Measurements from ENCODE around the gene TOGARAM2.

Gene TOGARAM2

DNA sequence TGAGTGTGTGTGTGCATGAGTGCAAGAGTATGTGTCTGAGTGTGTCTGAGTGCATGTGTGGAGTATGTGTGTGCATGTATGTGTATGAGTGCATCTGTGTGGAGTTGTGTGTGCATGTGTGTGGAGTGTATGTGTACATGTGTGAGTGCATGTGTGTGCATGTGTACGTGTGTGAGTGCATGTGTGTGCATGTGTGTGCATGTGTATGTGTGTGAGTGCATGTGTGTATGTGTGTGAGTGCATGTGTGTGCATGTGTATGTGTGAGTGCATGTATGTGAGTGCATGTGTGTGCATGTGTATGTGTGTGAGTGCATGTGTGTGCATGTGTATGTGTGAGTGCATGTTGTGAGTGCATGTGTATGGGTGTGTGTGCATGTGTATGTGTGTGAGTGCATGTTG is 23.7 kb downstream of the TOGARAM2 start:
- Histone ChIP-seq H3K9me3 (ENCODE audit: low read length) (no peaks in the 10 kb centered on the region), H3K4me1 (ENCODE audit: insufficient read depth, low read length) (no peaks in the 10 kb centered on the region)

GRCh38 chr2:29005331-29005730 is 24.2 kb downstream of the TOGARAM2 start:
- no peaks in the 10 kb centered on the region for H3K9me3 ChIP-seq (ENCODE audit: low read length)
- H3K27ac ChIP-seq (ENCODE audit: low read depth, low read length), result no peak overlapping the region
- H3K36me3 ChIP-seq (ENCODE audit: insufficient read depth, low read length), result no peaks in the 10 kb centered on the region
- H3K9ac ChIP-seq (ENCODE audit: low read length), result no peak overlapping the region
- H3K4me1 ChIP-seq (ENCODE audit: insufficient read depth, low read length), result no peaks in the 10 kb centered on the region
- H3K27me3 ChIP-seq (ENCODE audit: control insufficient read depth in 1 of 2, insufficient read depth in 2 of 2, low read length in 2 of 2), result no peaks in the 10 kb centered on the region
- H3K4me3 ChIP-seq (ENCODE audit: low read depth in 1 of 2, low read length in 2 of 2), result no peak overlapping the region

More for the DNA sequence above, 23.7 kb downstream of the TOGARAM2 start:
- no peak overlapping the region for H3K4me3 ChIP-seq (ENCODE audit: low read depth in 1 of 2, low read length in 2 of 2)
- no peak overlapping the region for H3K27ac ChIP-seq (ENCODE audit: low read depth, low read length)
- no peaks in the 10 kb centered on the region for H3K36me3 ChIP-seq (ENCODE audit: insufficient read depth, low read length)
- H3K27me3 ChIP-seq (ENCODE audit: control insufficient read depth in 1 of 2, insufficient read depth in 2 of 2, low read length in 2 of 2), result no peaks in the 10 kb centered on the region
- no peak overlapping the region for H3K9ac ChIP-seq (ENCODE audit: low read length)

GRCh38 chr2:29006092-29006979 is 25.2 kb downstream of the TOGARAM2 start:
- no peaks in the 10 kb centered on the region for H3K36me3 ChIP-seq (ENCODE audit: insufficient read depth, low read length)
- H3K9ac ChIP-seq (ENCODE audit: low read length), result no peak overlapping the region
- H3K4me1 ChIP-seq (ENCODE audit: insufficient read depth, low read length), result peaks cover 6% of the 10 kb centered on the region
- H3K9me3 ChIP-seq (ENCODE audit: low read length), result no peaks in the 10 kb centered on the region
- H3K27ac ChIP-seq (ENCODE audit: low read depth, low read length), result no peak overlapping the region
- no peaks in the 10 kb centered on the region for H3K27me3 ChIP-seq (ENCODE audit: control insufficient read depth in 1 of 2, insufficient read depth in 2 of 2, low read length in 2 of 2)
- H3K4me3 ChIP-seq (ENCODE audit: low read depth in 1 of 2, low read length in 2 of 2), result no peak overlapping the region

DNA sequence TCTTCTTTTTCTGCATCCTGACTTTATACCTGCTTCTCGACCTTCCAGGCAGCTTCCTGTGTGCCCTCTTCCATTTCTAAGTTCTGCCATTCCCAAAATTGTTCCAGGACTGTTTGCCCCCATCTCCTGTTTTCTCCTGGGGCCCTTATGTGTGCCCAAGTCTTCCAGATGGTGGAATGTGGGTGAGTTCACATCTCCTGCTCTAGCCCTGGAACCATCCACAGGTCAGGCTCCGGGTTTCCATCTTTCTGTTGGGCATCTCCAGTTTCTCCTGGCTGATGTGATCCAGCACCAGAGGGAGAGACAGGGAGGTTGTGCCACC is 25.8 kb downstream of the TOGARAM2 start:
- no peaks in the 10 kb centered on the region for H3K36me3 ChIP-seq (ENCODE audit: insufficient read depth, low read length)
- no peaks in the 10 kb centered on the region for H3K9me3 ChIP-seq (ENCODE audit: low read length)
- no peak overlapping the region for H3K4me3 ChIP-seq (ENCODE audit: low read depth in 1 of 2, low read length in 2 of 2)
- no peaks in the 10 kb centered on the region for H3K27me3 ChIP-seq (ENCODE audit: control insufficient read depth in 1 of 2, insufficient read depth in 2 of 2, low read length in 2 of 2)
- peaks cover 12% of the 10 kb centered on the region for H3K4me1 ChIP-seq (ENCODE audit: insufficient read depth, low read length)
- no peak overlapping the region for H3K27ac ChIP-seq (ENCODE audit: low read depth, low read length)
- H3K9ac ChIP-seq (ENCODE audit: low read length), result no peak overlapping the region

- peaks cover 29% of the 10 kb centered on the region for H3K4me1 ChIP-seq (ENCODE audit: insufficient read depth, low read length)
- H3K27ac ChIP-seq (ENCODE audit: low read depth, low read length), result no peak overlapping the region
- H3K9ac ChIP-seq (ENCODE audit: low read length), result no peak overlapping the region
- no peaks in the 10 kb centered on the region for H3K9me3 ChIP-seq (ENCODE audit: low read length)
- no peaks in the 10 kb centered on the region for H3K27me3 ChIP-seq (ENCODE audit: control insufficient read depth in 1 of 2, insufficient read depth in 2 of 2, low read length in 2 of 2)
- no peaks in the 10 kb centered on the region for H3K36me3 ChIP-seq (ENCODE audit: insufficient read depth, low read length)
- H3K4me3 ChIP-seq (ENCODE audit: low read depth in 1 of 2, low read length in 2 of 2), result no peak overlapping the region
Measured at GRCh38 chr2:29009270-29009669, 28.2 kb downstream of the TOGARAM2 start.

- no peaks in the 10 kb centered on the region for H3K9me3 ChIP-seq (ENCODE audit: low read length)
- H3K4me1 ChIP-seq (ENCODE audit: insufficient read depth, low read length), result peaks cover 29% of the 10 kb centered on the region
- H3K4me3 ChIP-seq (ENCODE audit: low read depth in 1 of 2, low read length in 2 of 2), result no peak overlapping the region
- no peak overlapping the region for H3K27ac ChIP-seq (ENCODE audit: low read depth, low read length)
- H3K36me3 ChIP-seq (ENCODE audit: insufficient read depth, low read length), result no peaks in the 10 kb centered on the region
- H3K27me3 ChIP-seq (ENCODE audit: control insufficient read depth in 1 of 2, insufficient read depth in 2 of 2, low read length in 2 of 2), result no peaks in the 10 kb centered on the region
- H3K9ac ChIP-seq (ENCODE audit: low read length), result no peak overlapping the region
Measured at GRCh38 chr2:29009711-29010677, 28.9 kb downstream of the TOGARAM2 start.

DNA sequence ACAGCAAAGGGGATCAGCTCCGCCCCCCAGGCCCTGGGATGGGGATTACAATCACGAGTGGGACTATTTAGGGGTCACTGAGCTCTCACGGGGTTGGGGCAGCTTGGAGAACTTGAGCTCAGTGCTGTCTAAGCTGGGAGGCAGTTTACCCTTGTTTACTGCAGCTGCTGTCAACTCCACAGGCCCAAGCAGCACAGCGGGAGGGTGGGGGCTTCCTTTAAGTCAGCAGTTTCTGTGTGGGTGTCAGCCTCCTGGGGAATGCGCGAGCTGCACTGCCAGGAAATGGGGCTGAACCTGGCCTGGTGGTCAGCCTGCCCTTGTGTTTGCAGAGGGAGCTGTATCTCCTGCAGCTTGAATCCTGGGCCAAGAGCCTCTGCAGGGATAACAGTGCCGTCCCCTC is 29.8 kb downstream of the TOGARAM2 start:
- Histone ChIP-seq H3K27ac (ENCODE audit: low read depth, low read length) (no peak overlapping the region), H3K9ac (ENCODE audit: low read length) (no peak overlapping the region), H3K9me3 (ENCODE audit: low read length) (no peaks in the 10 kb centered on the region), H3K4me1 (ENCODE audit: insufficient read depth, low read length) (peaks cover 29% of the 10 kb centered on the region), H3K36me3 (ENCODE audit: insufficient read depth, low read length) (no peaks in the 10 kb centered on the region), H3K27me3 (ENCODE audit: control insufficient read depth in 1 of 2, insufficient read depth in 2 of 2, low read length in 2 of 2) (no peaks in the 10 kb centered on the region), H3K4me3 (ENCODE audit: low read depth in 1 of 2, low read length in 2 of 2) (no peak overlapping the region)

DNA sequence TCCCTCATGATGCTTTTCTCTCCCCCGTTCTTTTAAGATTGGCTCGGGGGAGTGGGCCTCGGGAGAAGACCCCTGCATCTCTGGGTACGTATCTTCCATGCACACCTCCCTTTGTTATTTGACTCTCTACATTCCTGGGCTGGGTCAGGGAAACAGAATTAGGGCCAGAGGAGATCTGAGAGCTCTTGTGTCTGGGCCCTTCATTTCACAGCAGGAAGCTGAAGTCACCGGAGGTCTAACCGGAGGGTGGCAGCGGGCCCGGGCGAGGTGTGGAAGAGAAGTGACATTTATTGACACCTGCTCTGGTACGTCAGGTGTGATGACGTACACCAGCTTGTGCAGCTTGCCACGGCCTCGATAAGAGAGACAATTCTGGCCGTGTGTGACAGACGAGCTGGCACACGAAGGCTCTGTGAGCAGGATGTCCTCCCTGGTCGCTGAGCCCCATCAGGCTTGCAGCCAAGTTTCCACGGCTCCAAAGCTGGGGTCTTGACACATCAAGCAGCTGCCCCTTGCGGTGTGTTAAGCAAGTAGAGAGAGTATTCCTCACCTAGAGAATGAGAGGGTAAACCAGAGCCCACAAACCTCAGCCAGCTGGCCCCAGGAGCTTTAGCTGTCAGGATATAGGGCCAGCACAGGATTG is 30.4 kb downstream of the TOGARAM2 start:
- peak overlapping the region in 1 of 2 donors; percentile 26 for H3K4me3 ChIP-seq (ENCODE audit: low read depth in 1 of 2, low read length in 2 of 2)
- H3K9ac ChIP-seq (ENCODE audit: low read length), result no peak overlapping the region

GRCh38 chr2:29012211-29012681 is 31.1 kb downstream of the TOGARAM2 start:
- Histone ChIP-seq H3K27me3 (ENCODE audit: control insufficient read depth in 1 of 2, insufficient read depth in 2 of 2, low read length in 2 of 2) (no peaks in the 10 kb centered on the region), H3K4me1 (ENCODE audit: insufficient read depth, low read length) (peaks cover 29% of the 10 kb centered on the region), H3K4me3 (ENCODE audit: low read depth in 1 of 2, low read length in 2 of 2) (peak overlapping the region in 1 of 2 donors; percentile 26), H3K36me3 (ENCODE audit: insufficient read depth, low read length) (no peaks in the 10 kb centered on the region), H3K9me3 (ENCODE audit: low read length) (no peaks in the 10 kb centered on the region), H3K9ac (ENCODE audit: low read length) (no peak overlapping the region), H3K27ac (ENCODE audit: low read depth, low read length) (no peak overlapping the region)

More for the DNA sequence above, 30.4 kb downstream of the TOGARAM2 start:
- Histone ChIP-seq H3K4me1 (ENCODE audit: insufficient read depth, low read length) (peaks cover 29% of the 10 kb centered on the region), H3K27ac (ENCODE audit: low read depth, low read length) (no peak overlapping the region), H3K36me3 (ENCODE audit: insufficient read depth, low read length) (no peaks in the 10 kb centered on the region), H3K27me3 (ENCODE audit: control insufficient read depth in 1 of 2, insufficient read depth in 2 of 2, low read length in 2 of 2) (no peaks in the 10 kb centered on the region), H3K9me3 (ENCODE audit: low read length) (no peaks in the 10 kb centered on the region)

DNA sequence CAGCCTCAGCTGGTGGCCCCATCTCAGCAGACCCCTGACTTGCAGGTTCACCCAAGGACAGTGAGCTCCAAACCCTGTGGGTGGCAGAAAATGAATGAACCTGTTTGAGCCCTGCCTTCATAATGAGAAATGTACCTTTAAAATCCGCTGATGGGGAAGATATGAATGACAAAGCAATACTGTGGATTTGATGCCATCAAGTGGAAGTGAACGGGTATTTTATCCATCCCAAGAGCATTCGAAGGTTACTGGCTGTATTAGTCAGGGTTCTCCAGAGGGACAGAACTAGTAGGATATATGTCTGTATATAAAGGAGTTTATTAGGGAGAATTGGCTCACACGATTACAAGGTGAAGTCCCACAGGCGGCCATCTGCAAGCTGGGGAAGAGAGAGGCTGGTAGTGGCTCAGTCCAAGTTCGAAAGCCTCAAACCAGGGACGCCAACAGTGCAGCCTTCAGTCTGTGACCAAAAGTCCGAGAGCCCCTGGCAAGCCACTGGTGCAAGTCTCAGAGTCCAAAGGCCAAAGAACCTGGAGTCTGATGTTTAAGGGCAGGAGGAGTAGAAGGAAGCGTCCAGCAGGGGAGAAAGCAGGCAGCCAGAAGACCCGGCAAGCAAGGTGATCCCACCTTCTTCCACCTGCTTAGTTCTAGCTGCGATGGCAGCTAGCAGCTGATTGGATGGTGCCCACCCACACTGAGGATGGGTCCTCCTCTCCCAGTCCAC is 32.1 kb downstream of the TOGARAM2 start:
- H3K4me3 ChIP-seq (ENCODE audit: low read depth in 1 of 2, low read length in 2 of 2), result no peak overlapping the region
- H3K27ac ChIP-seq (ENCODE audit: low read depth, low read length), result no peak overlapping the region
- peaks cover 29% of the 10 kb centered on the region for H3K4me1 ChIP-seq (ENCODE audit: insufficient read depth, low read length)
- H3K9ac ChIP-seq (ENCODE audit: low read length), result no peak overlapping the region
- H3K9me3 ChIP-seq (ENCODE audit: low read length), result no peaks in the 10 kb centered on the region
- no peaks in the 10 kb centered on the region for H3K27me3 ChIP-seq (ENCODE audit: control insufficient read depth in 1 of 2, insufficient read depth in 2 of 2, low read length in 2 of 2)
- no peaks in the 10 kb centered on the region for H3K36me3 ChIP-seq (ENCODE audit: insufficient read depth, low read length)

Data from muscle layer of colon (tissue), 2 donors.